Measurements from ENCODE around the gene CCDC33.

GRCh38 chr15:74375303-74375693 is 139.2 kb downstream of the CCDC33 start:
- TF ChIP-seq CTCF (IDR thresholded peaks at IDR 0.05; ENCODE audit: insufficient read depth, low read length, poor library complexity, severe bottlenecking) (peak; percentile 87), EZH2phosphoT487 (conservative IDR thresholded peaks at IDR 0.05; ENCODE audit: low read length) (no peak)

Data from SU-DHL-6 (cell line).